BJ (cell line): ENCODE results near the gene SPAG8. TPM values are rescaled to one million over a fixed set of nuclear protein-coding genes. Genes with fewer than 3 reads are reported as not detected.

Source experiments
- CTCF ChIA-PET: fragments of 350-600 bp; formaldehyde crosslinking; extraction: SDS; loops from one replicate; lab custom pipeline; 2021; ENCODE audit warnings: antibody characterized with exemption, inconsistent platforms; lab: Yijun Ruan, JAX
- POLR2A ChIA-PET: fragments of 300-600 bp; sonication (Branson Sonifier 250); formaldehyde crosslinking; extraction: SDS; loops from one replicate; lab custom pipeline; 2021; ENCODE audit warnings: antibody characterized with exemption; lab: Charles Lee
- DNase-seq: peaks from one replicate; pipeline ENCODE4 v3.0.0-alpha.2; 2011; ENCODE audit warnings: low read depth
- H3K27me3 ChIP-seq: 2 replicates; pipeline ENCODE4 v1.6.0; 2011; ENCODE audit warnings: low read length; ENCODE audit not compliant: control insufficient read depth, insufficient read depth
- H3K36me3 ChIP-seq: 2 replicates; pipeline ENCODE4 v1.5.1; 2011; ENCODE audit warnings: low read length; ENCODE audit not compliant: control insufficient read depth, insufficient read depth
- H3K4me3 ChIP-seq: 2 replicates; pipeline ENCODE4 v1.5.1; 2011; ENCODE audit warnings: low read depth, mild to moderate bottlenecking, control low read depth, low read length
- CTCF ChIP-seq: IDR thresholded peaks from 2 replicates; pipeline ENCODE4 v1.5.1; 2011; ENCODE audit warnings: low read depth, mild to moderate bottlenecking, control low read depth, inconsistent platforms, low read length, moderate library complexity; ENCODE audit not compliant: insufficient read depth
- polyA plus RNA-seq: library from polyadenylated mRNA; depleted of rRNA; stranded (reverse); fragments of >200 nt; gene quantifications from 2 replicates; pipeline ENCODE4 v1.2.3, GENCODE V29; 2011

Gene SPAG8
- polyA plus RNA-seq, 1 experiment = 0.85 TPM

- CTCF ChIA-PET = interaction anchor here (0.6 to 0.8 kb wide), 2 partner anchors 9 to 164 kb away, joined by 3 read pairs; no protein-coding TSS in a partner anchor
- Histone ChIP-seq H3K4me3 (no peak overlapping the region), H3K27me3 (peaks cover 2% of the 10 kb centered on the region; the same call in 1 of the 2 replicates), H3K36me3 (no peaks in the 10 kb centered on the region)
- no peak for DNase-seq
- POLR2A ChIA-PET = no interaction called here
- no peak for TF ChIP-seq CTCF
These were observed 4.6 kb upstream of the SPAG8 start for GRCh38 chr9:35816708-35817107.

DNA sequence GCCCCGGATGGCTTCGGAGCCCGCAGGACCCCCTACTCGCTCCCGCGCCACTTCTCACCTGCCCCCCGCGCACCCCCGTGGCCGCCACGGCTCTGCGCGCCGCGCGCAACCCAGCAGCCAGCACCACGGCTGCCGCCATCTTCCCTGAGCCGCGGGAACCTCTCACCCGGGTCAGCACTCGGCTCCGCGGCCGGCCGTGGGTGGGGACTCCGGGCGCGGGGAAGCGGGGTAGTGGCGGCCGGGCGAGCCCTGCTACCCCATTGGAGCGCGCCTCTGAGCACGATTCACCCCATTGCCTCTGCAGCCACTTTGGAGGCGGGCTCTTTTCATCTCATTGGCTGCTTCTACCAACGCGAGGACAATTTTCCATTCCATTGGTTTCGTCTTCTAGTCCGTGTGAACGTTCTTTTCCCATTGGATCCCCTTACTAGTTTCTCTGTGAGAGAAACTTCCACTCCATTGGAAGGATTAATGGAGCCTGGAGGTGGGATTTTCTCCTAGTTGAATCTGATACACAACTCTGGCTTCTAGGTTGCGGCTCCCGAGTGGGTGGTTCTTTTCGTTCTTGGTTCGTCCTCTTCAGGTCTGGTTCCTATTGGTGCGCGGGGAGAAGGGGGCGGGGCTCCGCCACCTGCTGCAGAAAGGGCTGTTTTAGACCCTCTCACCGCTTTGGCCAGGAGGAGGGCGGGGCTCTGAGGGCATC, 2.9 kb upstream of the SPAG8 start, which contains the start of gene HINT2:
Gene HINT2 (minus strand): TSS at position 202 of the 703 bp plus-strand sequence. CDS start 63 bp downstream, at position 139.
- TF ChIP-seq CTCF = no peak

GRCh38 chr9:35814106-35814840, 2.2 kb upstream of the SPAG8 start:
- H3K4me3 ChIP-seq = peak overlapping the region; percentile 59
- CTCF ChIA-PET = interaction anchor here (0.6 to 5.0 kb wide), 11 partner anchors 13 to 169 kb away, joined by 3 to 46 read pairs (median 7); partner anchors contain the start of genes CCDC107, FAM221B, NPR2 and RMRP
- peak; percentile 58 for TF ChIP-seq CTCF
- POLR2A ChIA-PET = interaction anchor here (0.6 to 1.0 kb wide), 2 partner anchors 68 to 278 kb away, joined by 3 to 5 read pairs; no protein-coding TSS in a partner anchor
- H3K36me3 ChIP-seq = no peaks in the 10 kb centered on the region; the same call in 1 of the 2 replicates
- DNase-seq = no peak
- peaks cover 2% of the 10 kb centered on the region; the same call in 1 of the 2 replicates for H3K27me3 ChIP-seq

More for the DNA sequence above, 2.9 kb upstream of the SPAG8 start, which contains the start of gene HINT2:
- DNase-seq = peak; percentile 97
- Histone ChIP-seq H3K4me3 (peak within 1 kb of the TSS; percentile 59), H3K27me3 (peaks cover 2% of the 10 kb centered on the region; the same call in 1 of the 2 replicates), H3K36me3 (no peaks in the 10 kb centered on the region)
- POLR2A ChIA-PET = interaction anchor here (1.0 kb wide), 1 partner anchor 67 kb away, joined by 3 read pairs; no protein-coding TSS in a partner anchor
- CTCF ChIA-PET = interaction anchor here (0.8 to 5.0 kb wide), 10 partner anchors 12 to 157 kb away, joined by 4 to 46 read pairs (median 8); partner anchors contain the start of genes CCDC107, FAM221B, NPR2 and RMRP

- peaks cover 2% of the 10 kb centered on the region for H3K36me3 ChIP-seq
- H3K4me3 ChIP-seq = no peak overlapping the region
- CTCF ChIA-PET = interaction anchor here (0.6 to 5.0 kb wide), 13 partner anchors 14 to 170 kb away, joined by 3 to 46 read pairs (median 5); partner anchors contain the start of genes CCDC107, FAM221B, NPR2 and RMRP
- TF ChIP-seq CTCF = peak; percentile 37
- POLR2A ChIA-PET = interaction anchor here (1.0 kb wide), 1 partner anchor 69 kb away, joined by 3 read pairs; no protein-coding TSS in a partner anchor
- H3K27me3 ChIP-seq = peaks cover 2% of the 10 kb centered on the region; the same call in 1 of the 2 replicates
- DNase-seq = no peak
These were observed 1.5 kb upstream of the SPAG8 start for GRCh38 chr9:35813434-35814105.
